ENCODE measurements around the gene CNOT1.

DNA sequence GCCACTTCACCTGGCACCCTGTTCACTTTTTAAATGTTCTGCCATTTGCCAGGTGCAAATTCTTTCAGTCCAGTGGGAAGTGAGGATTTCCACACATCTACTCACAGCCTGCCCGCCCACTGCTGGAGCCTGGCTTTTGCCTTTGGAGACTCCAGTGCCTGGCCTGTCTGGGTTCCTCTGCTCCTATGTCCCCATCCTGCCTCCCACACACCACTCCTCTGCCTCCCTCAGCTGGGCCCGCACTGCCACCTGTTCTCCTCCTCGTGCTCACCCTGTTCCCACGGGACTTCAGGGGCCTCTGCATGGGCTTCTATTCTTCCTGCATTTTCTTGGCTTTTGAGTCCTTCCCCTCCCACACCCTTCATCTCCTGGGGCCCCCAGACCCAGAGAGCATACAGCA, 137.6 kb downstream of the CNOT1 start:
- TF ChIP-seq CTCF (IDR thresholded peaks at IDR 0.05): no peak
- no peak for TF ChIP-seq EP300 (IDR thresholded peaks at IDR 0.05)
- TF ChIP-seq POLR2A (IDR thresholded peaks at IDR 0.05): no peak
- no peak for TF ChIP-seq POLR2AphosphoS5 (IDR thresholded peaks at IDR 0.05)

Data from upper lobe of left lung (tissue), 4 donors.